IgD-negative memory B cell (primary cell): Measurements from ENCODE around the gene ANKRD17. TPM values are rescaled to one million over a fixed set of nuclear protein-coding genes. Genes with fewer than 3 reads are reported as not detected.
"Not testable (repeated sequence)": the region's sequence is repeated elsewhere in the genome, so short reads cannot be mapped to it uniquely, and the experiment has no call there.

Source experiments
- H3K27ac Mint-ChIP-seq, 3 donors: one replicate each; pipeline ENCODE4 v1.8.0; 2020 to 2022; ENCODE audit warnings: mild to moderate bottlenecking in 3 of 3, mixed read lengths in 3 of 3, moderate library complexity in 1 of 3
- H3K27me3 Mint-ChIP-seq: one replicate; pipeline ENCODE4 v1.8.0; 2021; ENCODE audit warnings: mixed read lengths
- H3K36me3 Mint-ChIP-seq: one replicate; pipeline ENCODE4 v1.8.0; 2020; ENCODE audit warnings: mild to moderate bottlenecking, mixed read lengths
- H3K4me1 Mint-ChIP-seq, 3 donors: one replicate each; pipeline ENCODE4 v1.8.0; 2020 to 2022; ENCODE audit warnings: mixed read lengths in 3 of 3, mild to moderate bottlenecking in 1 of 3
- H3K4me3 Mint-ChIP-seq, 4 donors: one replicate each; pipeline ENCODE4 v1.8.0; 2020 to 2022; ENCODE audit warnings: mild to moderate bottlenecking in 4 of 4, mixed read lengths in 4 of 4, moderate library complexity in 3 of 4
- H3K9me3 Mint-ChIP-seq, 3 donors: one replicate each; pipeline ENCODE4 v1.8.0; 2020 to 2021; ENCODE audit warnings: mixed read lengths in 3 of 3, mild to moderate bottlenecking in 1 of 3
- polyA plus RNA-seq: library from polyadenylated mRNA; unstranded; fragments of 300-500 nt; fragmentation: Illumina TruSeq; gene quantifications from one replicate; pipeline ENCODE4 v1.2.3, GENCODE V29; 2021

Gene ANKRD17
- polyA plus RNA-seq, 1 donor from 2014 or later, result 9.6 TPM

- Mint-ChIP-seq H3K27ac (peak overlapping the region; percentile 99 to 100 (median 100)), H3K4me1 (peaks cover 40 to 59% (median 51%) of the 10 kb centered on the region in 3 donors), H3K27me3 (no peaks in the 10 kb centered on the region), H3K9me3 (no peaks in the 10 kb centered on the region), H3K4me3 (peak overlapping the region; percentile 98 to 100 (median 99)), H3K36me3 (no peaks in the 10 kb centered on the region)
Measured at GRCh38 chr4:73257651-73258435, 755 bp downstream of the ANKRD17 start.

GRCh38 chr4:73257234-73257633 lies 1.4 kb downstream of the ANKRD17 start:
- Mint-ChIP-seq H3K27ac (peak overlapping the region; percentile 99 to 100 (median 100)), H3K27me3 (no peaks in the 10 kb centered on the region), H3K9me3 (no peaks in the 10 kb centered on the region), H3K4me1 (peaks cover 42 to 60% (median 53%) of the 10 kb centered on the region in 3 donors), H3K36me3 (no peaks in the 10 kb centered on the region), H3K4me3 (peak overlapping the region; percentile 98 to 100 (median 99))

- not testable (repeated sequence) for H3K9me3 Mint-ChIP-seq, H3K36me3 Mint-ChIP-seq, H3K27me3 Mint-ChIP-seq
Measured at GRCh38 chr4:73255847-73256246, 2.8 kb downstream of the ANKRD17 start.

GRCh38 chr4:73252001-73252400 lies 6.6 kb downstream of the ANKRD17 start:
- H3K4me3 Mint-ChIP-seq, result no peak overlapping the region
- peaks cover 7% of the 10 kb centered on the region for H3K36me3 Mint-ChIP-seq

More at GRCh38 chr4:73255847-73256246, 2.8 kb downstream of the ANKRD17 start:
- Mint-ChIP-seq H3K4me3 (peak overlapping the region in 2 of 4 donors; percentile 98 to 100), H3K27ac (peak overlapping the region in 2 of 3 donors; percentile 99 to 100), H3K4me1 (peaks cover 46 to 66% (median 54%) of the 10 kb centered on the region in 3 donors)

GRCh38 chr4:73251384-73251783 lies 7.2 kb downstream of the ANKRD17 start:
- peaks cover 7% of the 10 kb centered on the region for H3K36me3 Mint-ChIP-seq
- H3K4me1 Mint-ChIP-seq, result peaks cover 30 to 53% (median 44%) of the 10 kb centered on the region in 3 donors
- H3K9me3 Mint-ChIP-seq, result no peaks in the 10 kb centered on the region
- H3K27ac Mint-ChIP-seq, result peak overlapping the region in 1 of 3 donors; percentile 47
- H3K4me3 Mint-ChIP-seq, result no peak overlapping the region
- H3K27me3 Mint-ChIP-seq, result no peaks in the 10 kb centered on the region

More at GRCh38 chr4:73252001-73252400, 6.6 kb downstream of the ANKRD17 start:
- H3K9me3 Mint-ChIP-seq, result no peaks in the 10 kb centered on the region
- H3K27ac Mint-ChIP-seq, result no peak overlapping the region
- no peaks in the 10 kb centered on the region for H3K27me3 Mint-ChIP-seq
- peaks cover 35 to 55% (median 48%) of the 10 kb centered on the region in 3 donors for H3K4me1 Mint-ChIP-seq

- Mint-ChIP-seq H3K9me3 (no peaks in the 10 kb centered on the region), H3K4me3 (peak overlapping the region in 2 of 4 donors; percentile 35 to 71), H3K27ac (peak overlapping the region in 1 of 3 donors; percentile 47), H3K4me1 (peaks cover 31 to 54% (median 45%) of the 10 kb centered on the region in 3 donors), H3K27me3 (no peaks in the 10 kb centered on the region), H3K36me3 (peaks cover 7% of the 10 kb centered on the region)
Measured at GRCh38 chr4:73250642-73251041, 8.0 kb downstream of the ANKRD17 start.

- no peaks in the 10 kb centered on the region for H3K27me3 Mint-ChIP-seq
- H3K27ac Mint-ChIP-seq, result no peak overlapping the region
- no peak overlapping the region for H3K4me3 Mint-ChIP-seq
- peaks cover 7% of the 10 kb centered on the region for H3K36me3 Mint-ChIP-seq
- no peaks in the 10 kb centered on the region for H3K9me3 Mint-ChIP-seq
- H3K4me1 Mint-ChIP-seq, result peaks cover 29 to 44% (median 42%) of the 10 kb centered on the region in 3 donors
Measured at GRCh38 chr4:73248821-73249220, 9.8 kb downstream of the ANKRD17 start.

GRCh38 chr4:73248416-73248815 lies 10.2 kb downstream of the ANKRD17 start:
- H3K27me3 Mint-ChIP-seq, result no peaks in the 10 kb centered on the region
- peaks cover 29 to 44% (median 41%) of the 10 kb centered on the region in 3 donors for H3K4me1 Mint-ChIP-seq
- no peaks in the 10 kb centered on the region for H3K9me3 Mint-ChIP-seq
- no peak overlapping the region for H3K4me3 Mint-ChIP-seq
- no peak overlapping the region for H3K27ac Mint-ChIP-seq
- peaks cover 7% of the 10 kb centered on the region for H3K36me3 Mint-ChIP-seq

GRCh38 chr4:73247100-73247499 lies 11.5 kb downstream of the ANKRD17 start:
- Mint-ChIP-seq H3K27me3 (no peaks in the 10 kb centered on the region), H3K4me1 (peaks cover 30 to 39% (median 38%) of the 10 kb centered on the region in 3 donors), H3K27ac (no peak overlapping the region), H3K9me3 (no peaks in the 10 kb centered on the region), H3K36me3 (peaks cover 7% of the 10 kb centered on the region), H3K4me3 (no peak overlapping the region)

- Mint-ChIP-seq H3K4me3 (no peak overlapping the region), H3K4me1 (peaks cover 31 to 42% (median 33%) of the 10 kb centered on the region in 3 donors), H3K27me3 (no peaks in the 10 kb centered on the region), H3K36me3 (peaks cover 7% of the 10 kb centered on the region), H3K9me3 (no peaks in the 10 kb centered on the region), H3K27ac (peak overlapping the region in 1 of 3 donors; percentile 16)
Measured at GRCh38 chr4:73245955-73246354, 12.6 kb downstream of the ANKRD17 start.

GRCh38 chr4:73244945-73245601 lies 13.5 kb downstream of the ANKRD17 start:
- H3K36me3 Mint-ChIP-seq, result peaks cover 7% of the 10 kb centered on the region
- no peaks in the 10 kb centered on the region for H3K27me3 Mint-ChIP-seq
- no peak overlapping the region for H3K27ac Mint-ChIP-seq
- H3K9me3 Mint-ChIP-seq, result no peaks in the 10 kb centered on the region
- H3K4me1 Mint-ChIP-seq, result peaks cover 28 to 40% (median 30%) of the 10 kb centered on the region in 3 donors
- H3K4me3 Mint-ChIP-seq, result peak overlapping the region in 1 of 4 donors; percentile 48

- peaks cover 6% of the 10 kb centered on the region for H3K36me3 Mint-ChIP-seq
- H3K27ac Mint-ChIP-seq, result peak overlapping the region in 1 of 3 donors; percentile 50
- no peaks in the 10 kb centered on the region for H3K9me3 Mint-ChIP-seq
- no peak overlapping the region for H3K4me3 Mint-ChIP-seq
- no peaks in the 10 kb centered on the region for H3K27me3 Mint-ChIP-seq
- H3K4me1 Mint-ChIP-seq, result peaks cover 18 to 24% (median 23%) of the 10 kb centered on the region in 3 donors
Measured at GRCh38 chr4:73237044-73237443, 21.6 kb downstream of the ANKRD17 start.

- Mint-ChIP-seq H3K4me1 (peaks cover 18 to 27% (median 23%) of the 10 kb centered on the region in 3 donors), H3K36me3 (peaks cover 6% of the 10 kb centered on the region), H3K27ac (no peak overlapping the region), H3K27me3 (no peaks in the 10 kb centered on the region), H3K9me3 (no peaks in the 10 kb centered on the region), H3K4me3 (no peak overlapping the region)
Measured at GRCh38 chr4:73236151-73236550, 22.4 kb downstream of the ANKRD17 start.

- Mint-ChIP-seq H3K36me3 (peaks cover 3% of the 10 kb centered on the region), H3K4me1 (peaks cover 11 to 27% (median 17%) of the 10 kb centered on the region in 3 donors), H3K9me3 (no peaks in the 10 kb centered on the region), H3K27me3 (no peaks in the 10 kb centered on the region), H3K27ac (no peak overlapping the region), H3K4me3 (no peak overlapping the region)
Measured at GRCh38 chr4:73234712-73235111, 23.9 kb downstream of the ANKRD17 start.
